Esophagus squamous epithelium (tissue), 4 donors: Measurements from ENCODE around the gene SETBP1.

ENCODE experiments used
- POLR2A ChIP-seq, 4 donors: fragments of 450-650 bp; IDR thresholded peaks; one replicate each; pipeline ENCODE4 v1.6.1; 2017; ENCODE audit warnings: antibody characterized with exemption in 4 of 4, mild to moderate bottlenecking in 4 of 4, moderate library complexity in 3 of 4
- TF ChIP-seq, protein P1 (sequence below), 6 experiments: fragments of 450-650 bp in 4 of 6; fragments of 200-600 bp in 2 of 6; sonication (generic) in 2 of 6; IDR thresholded peaks; one replicate each; pipeline ENCODE4 v1.5.1; 2016 to 2019; ENCODE audit warnings: antibody characterized with exemption in 6 of 6, mild to moderate bottlenecking in 4 of 6, moderate library complexity in 4 of 6

DNA sequence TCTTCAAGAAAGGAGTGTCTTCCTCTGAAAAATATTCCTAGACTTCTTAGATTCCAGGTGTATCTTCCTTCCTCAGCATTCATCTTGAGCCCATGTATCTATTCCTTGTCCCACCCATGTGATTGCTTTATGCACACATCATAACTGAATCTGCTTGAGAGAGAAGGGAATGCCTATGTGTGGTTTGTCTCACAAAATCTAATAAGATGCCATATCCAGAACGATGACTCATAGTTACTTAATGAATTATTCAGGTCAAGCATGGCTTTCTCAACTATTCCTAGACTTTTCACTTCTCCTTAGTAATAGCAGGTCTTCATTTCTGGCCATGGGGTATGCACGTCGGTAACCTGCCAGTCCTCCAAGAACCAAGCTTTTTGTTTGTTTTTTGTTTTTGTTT lies 121.8 kb downstream of the SETBP1 start:
- no peak for TF ChIP-seq POLR2A (IDR thresholded peaks at IDR 0.05)
- TF ChIP-seq, protein P1, sequence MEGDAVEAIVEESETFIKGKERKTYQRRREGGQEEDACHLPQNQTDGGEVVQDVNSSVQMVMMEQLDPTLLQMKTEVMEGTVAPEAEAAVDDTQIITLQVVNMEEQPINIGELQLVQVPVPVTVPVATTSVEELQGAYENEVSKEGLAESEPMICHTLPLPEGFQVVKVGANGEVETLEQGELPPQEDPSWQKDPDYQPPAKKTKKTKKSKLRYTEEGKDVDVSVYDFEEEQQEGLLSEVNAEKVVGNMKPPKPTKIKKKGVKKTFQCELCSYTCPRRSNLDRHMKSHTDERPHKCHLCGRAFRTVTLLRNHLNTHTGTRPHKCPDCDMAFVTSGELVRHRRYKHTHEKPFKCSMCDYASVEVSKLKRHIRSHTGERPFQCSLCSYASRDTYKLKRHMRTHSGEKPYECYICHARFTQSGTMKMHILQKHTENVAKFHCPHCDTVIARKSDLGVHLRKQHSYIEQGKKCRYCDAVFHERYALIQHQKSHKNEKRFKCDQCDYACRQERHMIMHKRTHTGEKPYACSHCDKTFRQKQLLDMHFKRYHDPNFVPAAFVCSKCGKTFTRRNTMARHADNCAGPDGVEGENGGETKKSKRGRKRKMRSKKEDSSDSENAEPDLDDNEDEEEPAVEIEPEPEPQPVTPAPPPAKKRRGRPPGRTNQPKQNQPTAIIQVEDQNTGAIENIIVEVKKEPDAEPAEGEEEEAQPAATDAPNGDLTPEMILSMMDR (IDR thresholded peaks at IDR 0.05), result no peak
